Mesenchymal stem cell (in vitro differentiated cells and primary cell): ENCODE measurements around the gene SPRING1.

Experiments
- DNase-seq: peaks from one replicate; pipeline ENCODE4 v3.0.0-alpha.2; 2013
- H2AFZ ChIP-seq: one replicate; pipeline ENCODE4 v1.6.1; 2013; ENCODE audit warnings: low read depth, mild to moderate bottlenecking, control low read depth, inconsistent platforms, low read length, moderate library complexity
- H2AK5ac ChIP-seq: 2 replicates; pipeline ENCODE4 v1.6.1; 2013; ENCODE audit warnings: low read length, moderate library complexity, mild to moderate bottlenecking, inconsistent platforms; ENCODE audit not compliant: severe bottlenecking
- H2BK120ac ChIP-seq: one replicate; pipeline ENCODE4 v1.6.1; 2013; ENCODE audit warnings: low read depth, mild to moderate bottlenecking, inconsistent platforms, low read length, moderate library complexity
- H2BK12ac ChIP-seq, 2 experiments: one replicate each; pipeline ENCODE4 v1.6.1; 2013; ENCODE audit warnings: inconsistent platforms in 2 of 2, low read length in 2 of 2, mild to moderate bottlenecking in 2 of 2, moderate library complexity in 2 of 2, control low read depth in 1 of 2
- H2BK15ac ChIP-seq: one replicate; pipeline ENCODE4 v1.6.1; 2013; ENCODE audit warnings: mild to moderate bottlenecking, low read depth, inconsistent platforms; ENCODE audit not compliant: poor library complexity, severe bottlenecking
- H2BK5ac ChIP-seq: 2 replicates; pipeline ENCODE4 v1.6.1; 2013; ENCODE audit warnings: low read depth, mild to moderate bottlenecking, low read length, control low read depth, inconsistent platforms; ENCODE audit not compliant: poor library complexity, severe bottlenecking
- H3K14ac ChIP-seq, 2 experiments: one replicate each; pipeline ENCODE4 v1.6.1; 2013; ENCODE audit warnings: inconsistent platforms in 2 of 2, low read length in 2 of 2, control low read depth in 1 of 2, mild to moderate bottlenecking in 1 of 2, moderate library complexity in 1 of 2
- H3K18ac ChIP-seq, 2 experiments: one replicate each; pipeline ENCODE4 v1.6.1; 2013; ENCODE audit warnings: inconsistent platforms in 2 of 2, low read length in 2 of 2, control low read depth in 1 of 2, low read depth in 1 of 2, mild to moderate bottlenecking in 1 of 2
- H3K23ac ChIP-seq, 2 experiments: one replicate each; pipeline ENCODE4 v1.6.1; 2013; ENCODE audit warnings: inconsistent platforms in 2 of 2, low read length in 2 of 2, mild to moderate bottlenecking in 2 of 2, moderate library complexity in 2 of 2, control low read depth in 1 of 2
- H3K27ac ChIP-seq: 2 replicates; pipeline ENCODE4 v1.5.1; 2013; ENCODE audit warnings: mild to moderate bottlenecking, moderate library complexity, low read length, control low read depth, inconsistent platforms; ENCODE audit not compliant: poor library complexity, severe bottlenecking
- H3K27me3 ChIP-seq, 2 experiments: 2 replicates each; pipeline versions ENCODE4 v1.6.1 to v1.7.0; 2013; ENCODE audit warnings: low read length in 2 of 2, mild to moderate bottlenecking in 2 of 2, moderate library complexity in 2 of 2, control low read depth in 1 of 2, inconsistent platforms in 1 of 2; ENCODE audit not compliant: control insufficient read depth in 1 of 2, insufficient read depth in 1 of 2
- H3K36me3 ChIP-seq, 2 experiments: 2 replicates each; pipeline versions ENCODE4 v1.6.1 to v1.7.0; 2013; ENCODE audit warnings: low read length in 2 of 2, control low read depth in 1 of 2, inconsistent platforms in 1 of 2, low read depth in 1 of 2, mild to moderate bottlenecking in 1 of 2; ENCODE audit not compliant: insufficient read depth in 2 of 2, control insufficient read depth in 1 of 2
- H3K4ac ChIP-seq, 2 experiments: one replicate each; pipeline ENCODE4 v1.6.1; 2013; ENCODE audit warnings: inconsistent platforms in 2 of 2, low read length in 2 of 2, mild to moderate bottlenecking in 2 of 2, moderate library complexity in 2 of 2, control low read depth in 1 of 2, low read depth in 1 of 2
- H3K4me1 ChIP-seq: 2 replicates; pipeline ENCODE4 v1.6.1; 2013; ENCODE audit warnings: low read depth, low read length, control low read depth; ENCODE audit not compliant: control insufficient read depth, insufficient read depth
- H3K4me2 ChIP-seq: 2 replicates; pipeline ENCODE4 v1.6.1; 2013; ENCODE audit warnings: low read length, mild to moderate bottlenecking, inconsistent platforms; ENCODE audit not compliant: poor library complexity, severe bottlenecking
- H3K4me3 ChIP-seq, 2 experiments: 2 replicates each; pipeline versions ENCODE4 v1.5.1 to v1.7.0; 2013; ENCODE audit warnings: low read length in 2 of 2, mild to moderate bottlenecking in 2 of 2, control low read depth in 1 of 2, low read depth in 1 of 2; ENCODE audit not compliant: insufficient read depth in 1 of 2
- H3K79me1 ChIP-seq: replicated peaks from 2 replicates; pipeline ENCODE4 v1.6.1; 2013; ENCODE audit warnings: mild to moderate bottlenecking, control low read depth, low read length, inconsistent platforms; ENCODE audit not compliant: poor library complexity, severe bottlenecking
- H3K9ac ChIP-seq: 2 replicates; pipeline ENCODE4 v1.7.0; 2013; ENCODE audit warnings: mild to moderate bottlenecking, low read length, moderate library complexity
- H3K9me3 ChIP-seq: 2 replicates; pipeline ENCODE4 v1.7.0; 2013; ENCODE audit warnings: mild to moderate bottlenecking, low read length; ENCODE audit not compliant: control insufficient read depth
- H4K8ac ChIP-seq: one replicate; pipeline ENCODE4 v1.6.1; 2013; ENCODE audit warnings: inconsistent platforms, mild to moderate bottlenecking, low read length, moderate library complexity
- H4K91ac ChIP-seq: one replicate; pipeline ENCODE4 v1.6.1; 2013; ENCODE audit warnings: mild to moderate bottlenecking, low read length, inconsistent platforms
- WGBS: methylation state at CpG from one replicate; pipeline ENCODE4 v1.1.7; 2013; ENCODE audit warnings: mixed read lengths; 5-methylcytosine and 5-hydroxymethylcytosine counted together

Gene SPRING1

GRCh38 chr12:116736962-116737773, 701 bp downstream of the SPRING1 start:
- peaks cover 4 to 19% of the 10 kb centered on the region in 2 experiments for H3K36me3 ChIP-seq
- H4K8ac ChIP-seq = peak overlapping the region; percentile 81
- peak overlapping the region; percentile 53 to 71 for H3K4ac ChIP-seq
- peak overlapping the region; percentile 56 for H4K91ac ChIP-seq
- H3K27ac ChIP-seq = no peak overlapping the region
- peak overlapping the region; percentile 82 to 99 for H3K4me3 ChIP-seq
- H3K9me3 ChIP-seq = no peaks in the 10 kb centered on the region
- H2BK15ac ChIP-seq = peak overlapping the region; percentile 74
- H3K4me1 ChIP-seq = peaks cover 6% of the 10 kb centered on the region
- peak overlapping the region; percentile 55 to 88 for H3K18ac ChIP-seq
- H2AFZ ChIP-seq = peak overlapping the region; percentile 78
- H3K23ac ChIP-seq = no peak overlapping the region
- peak overlapping the region in 1 of 2 experiments; percentile 76 for H2BK12ac ChIP-seq
- peaks cover 6% of the 10 kb centered on the region for H3K79me1 ChIP-seq
- H3K14ac ChIP-seq = peak overlapping the region in 1 of 2 experiments; percentile 79
- peak overlapping the region; percentile 95 for H3K9ac ChIP-seq
- peak overlapping the region; percentile 49 for H3K4me2 ChIP-seq
- 6% methylated on average over 24 of the region's 24 CpGs for WGBS
- H2AK5ac ChIP-seq = no peak overlapping the region
- H2BK120ac ChIP-seq = peak overlapping the region; percentile 11
- H2BK5ac ChIP-seq = no peak overlapping the region
- no peaks in the 10 kb centered on the region for H3K27me3 ChIP-seq
- DNase-seq = peak; percentile 30

- Histone ChIP-seq H2BK120ac (no peak overlapping the region), H2BK15ac (no peak overlapping the region), H3K4me2 (peak overlapping the region; percentile 49), H3K27ac (no peak overlapping the region), H4K8ac (no peak overlapping the region), H3K4me3 (peak overlapping the region in 1 of 2 experiments; percentile 99), H4K91ac (no peak overlapping the region), H2BK12ac (no peak overlapping the region), H3K36me3 (peaks cover 4 to 19% of the 10 kb centered on the region in 2 experiments), H3K9ac (peak overlapping the region; percentile 95), H3K4me1 (peaks cover 9% of the 10 kb centered on the region), H3K14ac (no peak overlapping the region), H3K18ac (no peak overlapping the region), H3K4ac (no peak overlapping the region), H3K9me3 (no peaks in the 10 kb centered on the region), H3K27me3 (no peaks in the 10 kb centered on the region), H2BK5ac (no peak overlapping the region), H2AK5ac (no peak overlapping the region), H3K23ac (no peak overlapping the region), H2AFZ (no peak overlapping the region), H3K79me1 (peaks cover 10% of the 10 kb centered on the region)
- WGBS = 87% methylated on average over 6 of the region's 9 CpGs
- no peak for DNase-seq
Observed at GRCh38 chr12:116735951-116736599, 1.8 kb downstream of the SPRING1 start.

GRCh38 chr12:116735084-116735483, 2.8 kb downstream of the SPRING1 start:
- H3K27ac ChIP-seq = no peak overlapping the region
- H2BK120ac ChIP-seq = no peak overlapping the region
- H3K79me1 ChIP-seq = peaks cover 11% of the 10 kb centered on the region
- H3K27me3 ChIP-seq = no peaks in the 10 kb centered on the region
- H3K4me2 ChIP-seq = no peak overlapping the region
- H3K9me3 ChIP-seq = no peaks in the 10 kb centered on the region
- H3K36me3 ChIP-seq = peaks cover 4 to 19% of the 10 kb centered on the region in 2 experiments
- no peak overlapping the region for H3K9ac ChIP-seq
- no peak overlapping the region for H2BK12ac ChIP-seq
- H3K18ac ChIP-seq = no peak overlapping the region
- WGBS = 96% methylated on average over 10 of the region's 10 CpGs
- no peak overlapping the region for H2AFZ ChIP-seq
- no peak overlapping the region for H3K23ac ChIP-seq
- DNase-seq = no peak
- H2BK5ac ChIP-seq = no peak overlapping the region
- no peak overlapping the region for H3K4ac ChIP-seq
- peaks cover 9% of the 10 kb centered on the region for H3K4me1 ChIP-seq
- H3K14ac ChIP-seq = no peak overlapping the region
- no peak overlapping the region for H2BK15ac ChIP-seq
- H4K8ac ChIP-seq = no peak overlapping the region
- H2AK5ac ChIP-seq = no peak overlapping the region
- no peak overlapping the region for H3K4me3 ChIP-seq
- H4K91ac ChIP-seq = no peak overlapping the region

- WGBS = 98% methylated on average over 5 of the region's 5 CpGs
- H3K9ac ChIP-seq = no peak overlapping the region
- peaks cover 12% of the 10 kb centered on the region for H3K79me1 ChIP-seq
- no peak overlapping the region for H3K4me2 ChIP-seq
- no peak overlapping the region for H3K18ac ChIP-seq
- H3K27me3 ChIP-seq = no peaks in the 10 kb centered on the region
- H3K36me3 ChIP-seq = peaks cover 4 to 23% of the 10 kb centered on the region in 2 experiments
- H3K14ac ChIP-seq = no peak overlapping the region
- H3K4ac ChIP-seq = no peak overlapping the region
- no peak overlapping the region for H3K27ac ChIP-seq
- no peak overlapping the region for H2BK15ac ChIP-seq
- no peak for DNase-seq
- H2AK5ac ChIP-seq = no peak overlapping the region
- no peak overlapping the region for H2BK5ac ChIP-seq
- no peaks in the 10 kb centered on the region for H3K9me3 ChIP-seq
- H2BK12ac ChIP-seq = no peak overlapping the region
- H2BK120ac ChIP-seq = no peak overlapping the region
- no peak overlapping the region for H3K23ac ChIP-seq
- H3K4me1 ChIP-seq = peaks cover 9% of the 10 kb centered on the region
- H4K91ac ChIP-seq = no peak overlapping the region
- no peak overlapping the region for H2AFZ ChIP-seq
- H3K4me3 ChIP-seq = no peak overlapping the region
- no peak overlapping the region for H4K8ac ChIP-seq
Observed at GRCh38 chr12:116734156-116734768, 3.6 kb downstream of the SPRING1 start.
